Thyroid gland (tissue), 4 donors: ENCODE results near the gene HCN1. TPM values are rescaled to one million over a fixed set of nuclear protein-coding genes. Genes with fewer than 3 reads are reported as not detected.
A peak's percentile ranks its signal among the peaks of the same experiment; 100 is the strongest.

Source experiments
- DNase-seq, 2 donors: peaks; one replicate each; pipeline ENCODE4 v3.0.0-alpha.2; 2019
- H3K27ac ChIP-seq, 3 donors: fragments of 200-600 bp; sonication (generic); 1 replicate in 2 of 3; 2 replicates in 1 of 3; pipeline ENCODE4 v1.5.1; 2016 to 2019; ENCODE audit warnings: mild to moderate bottlenecking in 1 of 3, moderate library complexity in 1 of 3
- H3K27me3 ChIP-seq: fragments of 200-600 bp; sonication (generic); one replicate; pipeline ENCODE4 v1.5.1; 2019
- H3K36me3 ChIP-seq, 2 donors: fragments of 200-600 bp; sonication (generic); one replicate each; pipeline ENCODE4 v1.5.1; 2016 to 2019
- H3K4me1 ChIP-seq, 2 donors: fragments of 200-600 bp; sonication (generic); one replicate each; pipeline ENCODE4 v1.5.1; 2017 to 2019
- H3K4me3 ChIP-seq, 3 donors: fragments of 200-600 bp; sonication (generic); replicated peaks in 1 of 3; 1 replicate in 2 of 3; 2 replicates in 1 of 3; pipeline ENCODE4 v1.5.1; 2016; ENCODE audit warnings: mild to moderate bottlenecking in 1 of 3
- H3K9me3 ChIP-seq: fragments of 200-600 bp; sonication (generic); one replicate; pipeline ENCODE4 v1.5.1; 2017
- CTCF ChIP-seq, 6 experiments: fragments of 200-600 bp in 3 of 6; fragments of 450-650 bp in 3 of 6; sonication (generic) in 3 of 6; IDR thresholded peaks; one replicate each; pipeline ENCODE4 v1.5.1; 2016 to 2019; ENCODE audit warnings: antibody characterized with exemption in 6 of 6, mild to moderate bottlenecking in 2 of 6, inconsistent platforms in 1 of 6, moderate library complexity in 1 of 6
- POLR2A ChIP-seq, 2 donors: fragments of 450-650 bp; IDR thresholded peaks; one replicate each; pipeline ENCODE4 v1.6.1; 2017; ENCODE audit warnings: antibody characterized with exemption in 2 of 2, mild to moderate bottlenecking in 2 of 2, moderate library complexity in 1 of 2
- whole genome bisulfite sequencing, 2 donors: methylation state at CpG; one replicate each; pipeline ENCODE4 v1.1.5; 2017; 5-methylcytosine and 5-hydroxymethylcytosine counted together
- intact Hi-C: fragments of 100-400 bp; cut with DNase I; formaldehyde crosslinking; loops from one replicate; pipeline ENCODE4 v1.15.1; 2023
- total RNA-seq, 4 donors: library from RNA; depleted of rRNA; stranded (reverse); fragments of >200 nt; gene quantifications; one replicate each; pipeline ENCODE4 v1.2.3, GENCODE V29; 2016

Gene HCN1
- total RNA-seq, 4 donors from 2014 or later: 0.17 to 0.40 (median 0.26) TPM

GRCh38 chr5:45542421-45542820, 153.8 kb downstream of the HCN1 start:
- Histone ChIP-seq H3K36me3 (no peaks in the 10 kb centered on the region), H3K27ac (no peak overlapping the region), H3K9me3 (no peaks in the 10 kb centered on the region), H3K27me3 (no peaks in the 10 kb centered on the region), H3K4me3 (no peak overlapping the region), H3K4me1 (no peaks in the 10 kb centered on the region)
- 31 to 32% methylated on average over 3 of the region's 3 CpGs for WGBS, 2 donors
- DNase-seq: no peak
- no peak for TF ChIP-seq CTCF (IDR thresholded peaks at IDR 0.05)
- TF ChIP-seq POLR2A (IDR thresholded peaks at IDR 0.05): no peak
- intact Hi-C loops: no loop called here

GRCh38 chr5:45533663-45534062, 162.5 kb downstream of the HCN1 start:
- no peak for DNase-seq
- Histone ChIP-seq H3K27ac (no peak overlapping the region), H3K9me3 (no peaks in the 10 kb centered on the region), H3K36me3 (no peaks in the 10 kb centered on the region), H3K4me3 (no peak overlapping the region), H3K4me1 (peaks cover 0 to 4% of the 10 kb centered on the region in 2 donors), H3K27me3 (no peaks in the 10 kb centered on the region)
- 72 to 78% methylated on average over 1 of the region's 1 CpG for WGBS, 2 donors
- TF ChIP-seq CTCF (IDR thresholded peaks at IDR 0.05) (no peak), POLR2A (IDR thresholded peaks at IDR 0.05) (no peak)
- intact Hi-C loops: no loop called here

- H3K4me1 ChIP-seq: peaks cover 0 to 4% of the 10 kb centered on the region in 2 donors
- no peak overlapping the region for H3K27ac ChIP-seq
- H3K27me3 ChIP-seq: no peaks in the 10 kb centered on the region
- WGBS, 2 donors: 67 to 70% methylated on average over 4 of the region's 4 CpGs
- no peak overlapping the region for H3K4me3 ChIP-seq
- H3K36me3 ChIP-seq: no peaks in the 10 kb centered on the region
- intact Hi-C loops: no loop called here
- H3K9me3 ChIP-seq: no peaks in the 10 kb centered on the region
- DNase-seq: no peak
- TF ChIP-seq CTCF (IDR thresholded peaks at IDR 0.05) (no peak), POLR2A (IDR thresholded peaks at IDR 0.05) (no peak)
These were observed 163.2 kb downstream of the HCN1 start for GRCh38 chr5:45532826-45533624.

- intact Hi-C loops: loop anchor here (10.0 kb wide), 1 partner anchor 486 kb away; no protein-coding TSS in a partner anchor
- Histone ChIP-seq H3K36me3 (no peaks in the 10 kb centered on the region), H3K9me3 (no peaks in the 10 kb centered on the region), H3K27me3 (no peaks in the 10 kb centered on the region), H3K27ac (no peak overlapping the region), H3K4me3 (no peak overlapping the region), H3K4me1 (no peaks in the 10 kb centered on the region)
- 12 to 21% methylated on average over 2 of the region's 2 CpGs for WGBS, 2 donors
- DNase-seq: peak; percentile 56 to 74
- TF ChIP-seq CTCF (IDR thresholded peaks at IDR 0.05): peak in 5 of 6 experiments; percentile 14 to 73 (median 53)
- no peak for TF ChIP-seq POLR2A (IDR thresholded peaks at IDR 0.05)
These were observed 175.1 kb downstream of the HCN1 start for GRCh38 chr5:45521067-45521466.

GRCh38 chr5:45512521-45512920, 183.7 kb downstream of the HCN1 start:
- intact Hi-C loops: no loop called here
- H3K4me1 ChIP-seq: no peaks in the 10 kb centered on the region
- no peaks in the 10 kb centered on the region for H3K36me3 ChIP-seq
- H3K27ac ChIP-seq: no peak overlapping the region
- no peaks in the 10 kb centered on the region for H3K9me3 ChIP-seq
- TF ChIP-seq CTCF (IDR thresholded peaks at IDR 0.05) (no peak), POLR2A (IDR thresholded peaks at IDR 0.05) (no peak)
- H3K4me3 ChIP-seq: no peak overlapping the region
- WGBS, 2 donors: 66 to 67% methylated on average over 1 of the region's 1 CpG
- H3K27me3 ChIP-seq: no peaks in the 10 kb centered on the region
- no peak for DNase-seq
